ENCODE results near the gene GPER1. TPM values are rescaled to one million over a fixed set of nuclear protein-coding genes. Genes with fewer than 3 reads are reported as not detected.

GPER1 gene
- total RNA-seq, 2 donors from 2014 or later = 4.6 to 6.9 TPM

- Histone ChIP-seq H3K9me3 (no peaks in the 10 kb centered on the region), H3K4me3 (no peak overlapping the region), H3K4me1 (peaks cover 0 to 22% of the 10 kb centered on the region in 2 donors), H3K27ac (no peak overlapping the region), H3K36me3 (no peaks in the 10 kb centered on the region), H3K27me3 (no peaks in the 10 kb centered on the region)
- TF ChIP-seq CTCF (IDR thresholded peaks at IDR 0.05) = no peak
- no peak for DNase-seq (ENCODE audit: low spot score)
Observed at GRCh38 chr7:1099154-1099542, 11.2 kb downstream of the GPER1 start.

GRCh38 chr7:1099637-1100036, 11.7 kb downstream of the GPER1 start:
- H3K4me3 ChIP-seq = no peak overlapping the region
- H3K27me3 ChIP-seq = no peaks in the 10 kb centered on the region
- no peak for DNase-seq (ENCODE audit: low spot score)
- H3K9me3 ChIP-seq = no peaks in the 10 kb centered on the region
- H3K36me3 ChIP-seq = no peaks in the 10 kb centered on the region
- H3K4me1 ChIP-seq = peaks cover 0 to 22% of the 10 kb centered on the region in 2 donors
- no peak overlapping the region for H3K27ac ChIP-seq
- no peak for TF ChIP-seq CTCF (IDR thresholded peaks at IDR 0.05)

- H3K36me3 ChIP-seq = no peaks in the 10 kb centered on the region
- H3K27ac ChIP-seq = no peak overlapping the region
- no peak for DNase-seq (ENCODE audit: low spot score)
- no peaks in the 10 kb centered on the region for H3K27me3 ChIP-seq
- H3K9me3 ChIP-seq = no peaks in the 10 kb centered on the region
- no peak for TF ChIP-seq CTCF (IDR thresholded peaks at IDR 0.05)
- H3K4me3 ChIP-seq = no peak overlapping the region
- peaks cover 0 to 17% of the 10 kb centered on the region in 2 donors for H3K4me1 ChIP-seq
Observed at GRCh38 chr7:1100386-1100785, 12.5 kb downstream of the GPER1 start.

GRCh38 chr7:1100834-1101562, 13.1 kb downstream of the GPER1 start:
- H3K36me3 ChIP-seq = no peaks in the 10 kb centered on the region
- no peaks in the 10 kb centered on the region for H3K9me3 ChIP-seq
- peaks cover 0 to 12% of the 10 kb centered on the region in 2 donors for H3K4me1 ChIP-seq
- no peak overlapping the region for H3K4me3 ChIP-seq
- no peak for TF ChIP-seq CTCF (IDR thresholded peaks at IDR 0.05)
- no peaks in the 10 kb centered on the region for H3K27me3 ChIP-seq
- no peak for DNase-seq (ENCODE audit: low spot score)
- H3K27ac ChIP-seq = no peak overlapping the region

- TF ChIP-seq CTCF (IDR thresholded peaks at IDR 0.05) = no peak
- no peak for DNase-seq (ENCODE audit: low spot score)
- H3K27ac ChIP-seq = no peak overlapping the region
- H3K36me3 ChIP-seq = no peaks in the 10 kb centered on the region
- no peaks in the 10 kb centered on the region for H3K9me3 ChIP-seq
- peaks cover 0 to 4% of the 10 kb centered on the region in 2 donors for H3K4me1 ChIP-seq
- no peak overlapping the region for H3K4me3 ChIP-seq
- no peaks in the 10 kb centered on the region for H3K27me3 ChIP-seq
Observed at GRCh38 chr7:1101563-1102431, 13.9 kb downstream of the GPER1 start.
